ENCODE results near the gene MSMO1.

DNA sequence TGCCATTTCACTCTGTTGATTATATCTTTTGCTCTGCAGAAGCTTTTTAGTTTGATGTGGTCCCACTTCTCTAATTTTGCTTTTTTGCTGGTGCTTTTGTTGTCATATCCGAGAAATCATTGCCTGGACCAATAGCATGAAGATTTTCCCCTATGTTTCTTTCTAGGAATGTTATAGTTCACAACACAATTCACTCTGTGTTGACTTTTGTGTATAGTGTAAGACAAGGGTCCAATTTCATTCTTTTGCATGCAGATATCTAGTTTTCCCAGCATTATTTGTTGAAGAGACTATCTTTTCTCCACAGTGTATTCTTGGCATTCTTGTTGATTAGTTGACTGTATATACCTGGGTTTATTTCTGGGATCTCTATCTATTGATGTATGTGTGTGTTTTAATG is 43.1 kb downstream of the MSMO1 start:
- TF ChIP-seq, protein P1, sequence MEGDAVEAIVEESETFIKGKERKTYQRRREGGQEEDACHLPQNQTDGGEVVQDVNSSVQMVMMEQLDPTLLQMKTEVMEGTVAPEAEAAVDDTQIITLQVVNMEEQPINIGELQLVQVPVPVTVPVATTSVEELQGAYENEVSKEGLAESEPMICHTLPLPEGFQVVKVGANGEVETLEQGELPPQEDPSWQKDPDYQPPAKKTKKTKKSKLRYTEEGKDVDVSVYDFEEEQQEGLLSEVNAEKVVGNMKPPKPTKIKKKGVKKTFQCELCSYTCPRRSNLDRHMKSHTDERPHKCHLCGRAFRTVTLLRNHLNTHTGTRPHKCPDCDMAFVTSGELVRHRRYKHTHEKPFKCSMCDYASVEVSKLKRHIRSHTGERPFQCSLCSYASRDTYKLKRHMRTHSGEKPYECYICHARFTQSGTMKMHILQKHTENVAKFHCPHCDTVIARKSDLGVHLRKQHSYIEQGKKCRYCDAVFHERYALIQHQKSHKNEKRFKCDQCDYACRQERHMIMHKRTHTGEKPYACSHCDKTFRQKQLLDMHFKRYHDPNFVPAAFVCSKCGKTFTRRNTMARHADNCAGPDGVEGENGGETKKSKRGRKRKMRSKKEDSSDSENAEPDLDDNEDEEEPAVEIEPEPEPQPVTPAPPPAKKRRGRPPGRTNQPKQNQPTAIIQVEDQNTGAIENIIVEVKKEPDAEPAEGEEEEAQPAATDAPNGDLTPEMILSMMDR (IDR thresholded peaks at IDR 0.05), result no peak
- TF ChIP-seq POLR2A (IDR thresholded peaks at IDR 0.05) (no peak), POLR2AphosphoS5 (IDR thresholded peaks at IDR 0.05) (no peak)
